CD4-positive, alpha-beta memory T cell (primary cell): ENCODE results near the gene SEH1L. TPM values are rescaled to one million over a fixed set of nuclear protein-coding genes. Genes with fewer than 3 reads are reported as not detected.
A peak's percentile ranks its signal among the peaks of the same experiment; 100 is the strongest.

Experiments
- CTCF ChIA-PET: fragments of 350-600 bp; sonication (Branson Sonifier 250); formaldehyde crosslinking; loops from one replicate; lab custom pipeline; 2021; ENCODE audit warnings: inconsistent platforms; ENCODE audit not compliant: partially characterized antibody; lab: Charles Lee
- POLR2A ChIA-PET: fragments of 350-600 bp; sonication (Branson Sonifier 250); formaldehyde crosslinking; loops from one replicate; lab custom pipeline; 2021; ENCODE audit not compliant: partially characterized antibody; lab: Charles Lee
- DNase-seq, 5 donors: peaks; one replicate each; pipeline versions ENCODE4 v3.0.0 to v3.0.0-alpha.2; 2020 to 2022; ENCODE audit warnings: mixed read lengths in 1 of 5
- H3K27ac ChIP-seq: one replicate; pipeline ENCODE4 v1.7.0; 2013; ENCODE audit warnings: low read depth, low read length
- H3K27me3 ChIP-seq: 2 replicates; pipeline ENCODE4 v1.7.0; 2013; ENCODE audit warnings: mild to moderate bottlenecking, low read length, moderate library complexity; ENCODE audit not compliant: insufficient read depth
- H3K36me3 ChIP-seq: 2 replicates; pipeline ENCODE4 v1.7.0; 2013; ENCODE audit warnings: mild to moderate bottlenecking, low read length, moderate library complexity; ENCODE audit not compliant: insufficient read depth
- H3K4me1 ChIP-seq: 2 replicates; pipeline ENCODE4 v1.7.0; 2013; ENCODE audit warnings: mild to moderate bottlenecking, low read length, moderate library complexity; ENCODE audit not compliant: insufficient read depth
- H3K4me3 ChIP-seq, 2 donors: one replicate each; pipeline ENCODE4 v1.7.0; 2013; ENCODE audit warnings: low read length in 2 of 2, mild to moderate bottlenecking in 1 of 2
- H3K9me3 ChIP-seq, 2 donors: one replicate each; pipeline ENCODE4 v1.7.0; 2013; ENCODE audit warnings: low read length in 2 of 2, control low read depth in 1 of 2; ENCODE audit not compliant: control insufficient read depth in 1 of 2
- H3K27ac Mint-ChIP-seq, 7 donors: one replicate each; pipeline ENCODE4 v1.8.0; 2020 to 2021; ENCODE audit warnings: mixed read lengths in 7 of 7, mild to moderate bottlenecking in 6 of 7, inconsistent platforms in 3 of 7, moderate library complexity in 3 of 7
- H3K27me3 Mint-ChIP-seq, 2 donors: one replicate each; pipeline ENCODE4 v1.8.0; 2020 to 2021; ENCODE audit warnings: mixed read lengths in 2 of 2
- H3K36me3 Mint-ChIP-seq, 2 donors: one replicate each; pipeline ENCODE4 v1.8.0; 2020 to 2021; ENCODE audit warnings: mixed read lengths in 2 of 2, inconsistent platforms in 1 of 2, mild to moderate bottlenecking in 1 of 2
- H3K4me1 Mint-ChIP-seq, 4 donors: one replicate each; pipeline ENCODE4 v1.8.0; 2020 to 2021; ENCODE audit warnings: mixed read lengths in 4 of 4, mild to moderate bottlenecking in 1 of 4
- H3K4me3 Mint-ChIP-seq, 8 donors: one replicate each; pipeline ENCODE4 v1.8.0; 2020 to 2021; ENCODE audit warnings: mixed read lengths in 8 of 8, mild to moderate bottlenecking in 7 of 8, moderate library complexity in 6 of 8, inconsistent platforms in 3 of 8
- H3K9me3 Mint-ChIP-seq, 8 donors: one replicate each; pipeline ENCODE4 v1.8.0; 2020 to 2021; ENCODE audit warnings: mixed read lengths in 8 of 8, mild to moderate bottlenecking in 5 of 8, inconsistent platforms in 3 of 8, moderate library complexity in 1 of 8
- intact Hi-C: fragments of 100-400 bp; cut with micrococcal nuclease; formaldehyde crosslinking; loops from one replicate; pipeline ENCODE4 v1.15.1; 2023
- polyA plus RNA-seq, 2 donors: library from polyadenylated mRNA; unstranded; fragments of 300-500 nt; fragmentation: Illumina TruSeq; gene quantifications; one replicate each; pipeline ENCODE4 v1.2.3, GENCODE V29; 2021
- total RNA-seq, 2 experiments: library from RNA; stranded (reverse); gene quantifications; one replicate each; pipeline ENCODE4 v1.2.3, GENCODE V29; 2021

SEH1L gene
- total and polyA plus RNA-seq, 4 experiments from 2014 or later, result 27.6 to 31.3 (median 29.3) TPM

- Mint-ChIP-seq H3K27ac (peak overlapping the region in 2 of 7 donors; percentile 15 to 30), H3K36me3 (peaks cover 51 to 66% of the 10 kb centered on the region in 2 donors), H3K4me1 (peaks cover 5 to 15% (median 12%) of the 10 kb centered on the region in 4 donors), H3K4me3 (no peak overlapping the region), H3K9me3 (no peaks in the 10 kb centered on the region), H3K27me3 (no peaks in the 10 kb centered on the region)
- DNase-seq, result no peak
- intact Hi-C loops, result no loop called here
- CTCF ChIA-PET, result interaction anchor here (1.1 kb wide), 1 partner anchor 133 kb away, joined by 3 read pairs; no protein-coding TSS in a partner anchor
- POLR2A ChIA-PET, result no interaction called here
- no peaks in the 10 kb centered on the region for H3K4me1 ChIP-seq
- H3K27me3 ChIP-seq, result no peaks in the 10 kb centered on the region
- no peak overlapping the region for H3K4me3 ChIP-seq
- H3K9me3 ChIP-seq, result no peaks in the 10 kb centered on the region
- H3K36me3 ChIP-seq, result peaks cover 42% of the 10 kb centered on the region
- no peak overlapping the region for H3K27ac ChIP-seq
These were observed 78.9 kb downstream of the SEH1L start for GRCh38 chr18:13026583-13027270.

DNA sequence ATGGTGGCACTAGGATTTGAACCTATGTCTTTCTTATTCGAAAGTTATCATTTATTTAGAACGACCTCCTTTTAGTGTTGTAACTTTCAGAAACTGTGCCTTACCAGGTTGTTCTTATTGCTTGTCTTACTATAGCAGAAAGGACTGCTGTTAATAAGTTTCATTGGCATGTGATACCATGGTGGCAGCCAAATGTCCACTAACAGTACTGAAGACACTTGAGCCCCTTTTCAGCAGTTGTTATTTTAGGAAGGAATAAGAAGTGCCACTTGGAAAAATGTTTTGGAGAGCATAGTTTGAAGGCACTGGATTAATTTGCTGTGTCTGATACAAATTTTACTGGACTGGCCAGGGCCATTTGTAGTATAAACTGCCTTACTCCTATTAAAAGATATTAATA is 81.1 kb downstream of the SEH1L start:
- peaks cover 9 to 21% (median 16%) of the 10 kb centered on the region in 4 donors for H3K4me1 Mint-ChIP-seq
- CTCF ChIA-PET, result no interaction called here
- no peak overlapping the region for H3K4me3 Mint-ChIP-seq
- H3K9me3 Mint-ChIP-seq, result no peaks in the 10 kb centered on the region
- H3K4me1 ChIP-seq, result no peaks in the 10 kb centered on the region
- intact Hi-C loops, result no loop called here
- H3K36me3 Mint-ChIP-seq, result peaks cover 53 to 70% of the 10 kb centered on the region in 2 donors
- H3K27ac Mint-ChIP-seq, result no peak overlapping the region
- no peak overlapping the region for H3K4me3 ChIP-seq
- peaks cover 52% of the 10 kb centered on the region for H3K36me3 ChIP-seq
- no peaks in the 10 kb centered on the region for H3K27me3 Mint-ChIP-seq
- POLR2A ChIA-PET, result no interaction called here
- no peaks in the 10 kb centered on the region for H3K9me3 ChIP-seq
- DNase-seq, result no peak
- no peaks in the 10 kb centered on the region for H3K27me3 ChIP-seq
- no peak overlapping the region for H3K27ac ChIP-seq

- peak overlapping the region in 6 of 7 donors; percentile 1 to 86 (median 68) for H3K27ac Mint-ChIP-seq
These were observed 84.4 kb downstream of the SEH1L start for GRCh38 chr18:13032173-13032572.

GRCh38 chr18:13035249-13035914 is 87.6 kb downstream of the SEH1L start:
- ChIA-PET POLR2A (no interaction called here), CTCF (no interaction called here)
- Mint-ChIP-seq H3K4me1 (peaks cover 11 to 26% (median 21%) of the 10 kb centered on the region in 4 donors), H3K9me3 (peaks cover 0 to 2% (median 0%) of the 10 kb centered on the region in 8 donors), H3K4me3 (no peak overlapping the region), H3K27ac (no peak overlapping the region), H3K27me3 (no peaks in the 10 kb centered on the region), H3K36me3 (peaks cover 63% of the 10 kb centered on the region in 2 donors)
- Histone ChIP-seq H3K27ac (no peak overlapping the region), H3K4me3 (no peak overlapping the region), H3K27me3 (no peaks in the 10 kb centered on the region), H3K9me3 (no peaks in the 10 kb centered on the region), H3K4me1 (no peaks in the 10 kb centered on the region), H3K36me3 (peaks cover 39% of the 10 kb centered on the region)
- intact Hi-C loops, result no loop called here
- DNase-seq, result no peak

More at GRCh38 chr18:13032173-13032572, 84.4 kb downstream of the SEH1L start:
- CTCF ChIA-PET, result no interaction called here
- POLR2A ChIA-PET, result no interaction called here
- DNase-seq, result no peak
- Mint-ChIP-seq H3K9me3 (no peaks in the 10 kb centered on the region), H3K4me1 (peaks cover 9 to 15% (median 10%) of the 10 kb centered on the region in 4 donors), H3K27me3 (no peaks in the 10 kb centered on the region), H3K4me3 (peak overlapping the region in 1 of 8 donors; percentile 5), H3K36me3 (peaks cover 57 to 74% of the 10 kb centered on the region in 2 donors)
- Histone ChIP-seq H3K27ac (no peak overlapping the region), H3K4me3 (no peak overlapping the region), H3K27me3 (no peaks in the 10 kb centered on the region), H3K36me3 (peaks cover 59% of the 10 kb centered on the region), H3K4me1 (no peaks in the 10 kb centered on the region), H3K9me3 (no peaks in the 10 kb centered on the region)
- intact Hi-C loops, result no loop called here

- H3K27ac Mint-ChIP-seq, result no peak overlapping the region
- H3K4me3 Mint-ChIP-seq, result no peak overlapping the region
- Histone ChIP-seq H3K36me3 (peaks cover 29% of the 10 kb centered on the region), H3K9me3 (no peaks in the 10 kb centered on the region), H3K27ac (no peak overlapping the region), H3K4me3 (no peak overlapping the region), H3K27me3 (no peaks in the 10 kb centered on the region), H3K4me1 (no peaks in the 10 kb centered on the region)
- DNase-seq, result no peak
- intact Hi-C loops, result no loop called here
- ChIA-PET POLR2A (no interaction called here), CTCF (no interaction called here)
- peaks cover 60% of the 10 kb centered on the region in 2 donors for H3K36me3 Mint-ChIP-seq
- H3K27me3 Mint-ChIP-seq, result no peaks in the 10 kb centered on the region
- H3K9me3 Mint-ChIP-seq, result peaks cover 0 to 2% (median 0%) of the 10 kb centered on the region in 8 donors
- H3K4me1 Mint-ChIP-seq, result peaks cover 7 to 22% (median 17%) of the 10 kb centered on the region in 4 donors
These were observed 89.0 kb downstream of the SEH1L start for GRCh38 chr18:13036622-13037320.

Other genes starting within 250 kb of the SEH1L start
- 10 to 100 TPM in 1 of 2 experiments, 1 to 10 TPM in 1; 9.9 to 13.1 TPM for gene CEP76, start 245.3 kb upstream of the SEH1L start, total RNA-seq
- 1 to 10 TPM; 3.6 to 7.8 TPM for gene CEP76, start 245.3 kb upstream of the SEH1L start, polyA plus RNA-seq
- gene PSMG2, start 245.0 kb upstream of the SEH1L start, total RNA-seq, result 10 to 100 TPM; 59.7 to 62.0 TPM
- gene PSMG2, start 245.0 kb upstream of the SEH1L start, polyA plus RNA-seq, result 100 to 1,000 TPM; 119 to 139 TPM
- gene PTPN2, start 63.8 kb upstream of the SEH1L start, total RNA-seq, result 10 to 100 TPM; 65.5 to 69.2 TPM
- gene PTPN2, start 63.8 kb upstream of the SEH1L start, polyA plus RNA-seq, result 10 to 100 TPM; 80.0 to 98.2 TPM
- 10 to 100 TPM; 42.5 to 45.5 TPM for gene CEP192, start 43.4 kb downstream of the SEH1L start, total RNA-seq
- gene CEP192, start 43.4 kb downstream of the SEH1L start, polyA plus RNA-seq, result 1 to 10 TPM; 3.3 to 9.6 TPM